Endodermal cell (in vitro differentiated cells): ENCODE data around the gene PLSCR3. TPM values are rescaled to one million over a fixed set of nuclear protein-coding genes. Genes with fewer than 3 reads are reported as not detected.
A peak's percentile ranks its signal among the peaks of the same experiment; 100 is the strongest.

Experiments used
- DNase-seq: peaks from one replicate; pipeline ENCODE4 v3.0.0-alpha.2; 2017
- H3K27ac ChIP-seq: 2 replicates; pipeline ENCODE4 v1.5.1; 2013; ENCODE audit warnings: mild to moderate bottlenecking, low read depth, low read length, moderate library complexity
- H3K27me3 ChIP-seq: 2 replicates; pipeline ENCODE4 v1.6.1; 2013; ENCODE audit warnings: mild to moderate bottlenecking, low read length, moderate library complexity; ENCODE audit not compliant: insufficient read depth, control insufficient read depth, poor library complexity, severe bottlenecking
- H3K36me3 ChIP-seq: 2 replicates; pipeline ENCODE4 v1.7.0; 2013; ENCODE audit warnings: mild to moderate bottlenecking, low read length, moderate library complexity; ENCODE audit not compliant: control insufficient read depth, insufficient read depth
- H3K4me1 ChIP-seq: one replicate; pipeline ENCODE4 v1.7.0; 2013; ENCODE audit warnings: low read length; ENCODE audit not compliant: control insufficient read depth, insufficient read depth
- H3K4me3 ChIP-seq: 2 replicates; pipeline ENCODE4 v1.5.1; 2013; ENCODE audit warnings: mild to moderate bottlenecking, low read length, moderate library complexity
- H3K9ac ChIP-seq: 2 replicates; pipeline ENCODE4 v1.6.1; 2013; ENCODE audit warnings: mild to moderate bottlenecking, low read length, moderate library complexity; ENCODE audit not compliant: poor library complexity, severe bottlenecking; ENCODE audit errors: extremely low read depth
- H3K9me3 ChIP-seq: 2 replicates; pipeline ENCODE4 v1.6.1; 2013; ENCODE audit warnings: mild to moderate bottlenecking, low read length, moderate library complexity; ENCODE audit not compliant: control insufficient read depth
- H3K27ac Mint-ChIP-seq: 2 replicates; pipeline ENCODE4 v1.8.0; 2020; ENCODE audit warnings: mixed read lengths
- H3K27me3 Mint-ChIP-seq: 2 replicates; pipeline ENCODE4 v1.8.0; 2021; ENCODE audit warnings: mild to moderate bottlenecking, mixed read lengths; ENCODE audit not compliant: insufficient read depth
- H3K36me3 Mint-ChIP-seq: 2 replicates; pipeline ENCODE4 v1.8.0; 2020; ENCODE audit warnings: low read depth, mixed read lengths
- H3K4me1 Mint-ChIP-seq: 2 replicates; pipeline ENCODE4 v1.8.0; 2020; ENCODE audit warnings: mixed read lengths
- H3K4me3 Mint-ChIP-seq: 2 replicates; pipeline ENCODE4 v1.8.0; 2020; ENCODE audit warnings: mild to moderate bottlenecking, moderate library complexity, mixed read lengths
- H3K9me3 Mint-ChIP-seq: 2 replicates; pipeline ENCODE4 v1.8.0; 2020; ENCODE audit warnings: mild to moderate bottlenecking, mixed read lengths
- WGBS, 2 experiments: methylation state at CpG; one replicate each; pipeline versions ENCODE4 v1.1.5 to v1.1.7; 2013; ENCODE audit warnings: missing lambda C conversion rate in 2 of 2, mixed read lengths in 1 of 2; ENCODE audit not compliant: insufficient coverage in 1 of 2, insufficient read length in 1 of 2; 5-methylcytosine and 5-hydroxymethylcytosine counted together
- total RNA-seq, 2 donors: library from RNA; stranded (reverse); fragmentation: NEBNext Ultra II Directional in 1 of 2; extraction: Animal tissue kit (Norgen Biotek cat#: 25700) in 1 of 2; gene quantifications; 2 replicates in 1 of 2; 3 replicates in 1 of 2; pipeline ENCODE4 v1.2.1, GENCODE V29; 2021
- TF ChIP-seq, protein P1 (sequence below): fragments of 200-600 bp; sonication (generic); conservative IDR thresholded peaks from 2 replicates; pipeline ENCODE4 v1.5.0; 2021; ENCODE audit warnings: antibody characterized with exemption, mild to moderate bottlenecking

PLSCR3 gene
- total RNA-seq, 2 donors from 2014 or later: 21.0 to 26.2 TPM

DNA sequence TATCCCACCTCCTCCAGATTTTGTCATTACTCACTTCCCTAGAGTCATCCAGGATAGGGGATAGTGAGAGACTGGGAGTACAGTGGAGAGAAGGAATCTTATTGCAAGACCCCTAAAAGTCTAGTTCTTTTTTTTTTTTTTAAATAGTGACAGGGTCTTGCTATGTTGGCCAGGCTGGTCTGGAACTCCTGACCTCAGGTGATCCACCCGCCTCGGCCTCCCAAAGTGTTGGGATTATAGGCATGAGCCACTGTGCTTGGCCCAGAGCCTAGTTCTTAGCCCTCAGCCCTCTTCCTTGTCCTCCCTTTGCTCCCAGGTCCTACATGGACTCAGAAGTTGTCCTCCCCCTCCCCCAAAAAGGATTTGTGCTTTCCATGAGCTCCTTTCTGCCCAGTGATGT lies 47.8 kb upstream of the PLSCR3 start:
- no peaks in the 10 kb centered on the region for H3K4me1 ChIP-seq
- WGBS, 2 experiments: 80 to 93% methylated on average over 2 of the region's 2 CpGs
- no peaks in the 10 kb centered on the region for H3K9me3 Mint-ChIP-seq
- peaks cover 18% of the 10 kb centered on the region for H3K4me1 Mint-ChIP-seq
- no peak for DNase-seq
- peaks cover 43% of the 10 kb centered on the region for H3K27me3 ChIP-seq
- no peak overlapping the region for H3K27ac Mint-ChIP-seq
- no peak overlapping the region for H3K4me3 ChIP-seq
- H3K36me3 ChIP-seq: no peaks in the 10 kb centered on the region
- no peaks in the 10 kb centered on the region for H3K9me3 ChIP-seq
- no peak overlapping the region for H3K4me3 Mint-ChIP-seq
- no peak overlapping the region for H3K27ac ChIP-seq
- TF ChIP-seq, protein P1, sequence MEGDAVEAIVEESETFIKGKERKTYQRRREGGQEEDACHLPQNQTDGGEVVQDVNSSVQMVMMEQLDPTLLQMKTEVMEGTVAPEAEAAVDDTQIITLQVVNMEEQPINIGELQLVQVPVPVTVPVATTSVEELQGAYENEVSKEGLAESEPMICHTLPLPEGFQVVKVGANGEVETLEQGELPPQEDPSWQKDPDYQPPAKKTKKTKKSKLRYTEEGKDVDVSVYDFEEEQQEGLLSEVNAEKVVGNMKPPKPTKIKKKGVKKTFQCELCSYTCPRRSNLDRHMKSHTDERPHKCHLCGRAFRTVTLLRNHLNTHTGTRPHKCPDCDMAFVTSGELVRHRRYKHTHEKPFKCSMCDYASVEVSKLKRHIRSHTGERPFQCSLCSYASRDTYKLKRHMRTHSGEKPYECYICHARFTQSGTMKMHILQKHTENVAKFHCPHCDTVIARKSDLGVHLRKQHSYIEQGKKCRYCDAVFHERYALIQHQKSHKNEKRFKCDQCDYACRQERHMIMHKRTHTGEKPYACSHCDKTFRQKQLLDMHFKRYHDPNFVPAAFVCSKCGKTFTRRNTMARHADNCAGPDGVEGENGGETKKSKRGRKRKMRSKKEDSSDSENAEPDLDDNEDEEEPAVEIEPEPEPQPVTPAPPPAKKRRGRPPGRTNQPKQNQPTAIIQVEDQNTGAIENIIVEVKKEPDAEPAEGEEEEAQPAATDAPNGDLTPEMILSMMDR: no peak
- no peak overlapping the region for H3K9ac ChIP-seq
- peaks cover 83% of the 10 kb centered on the region for H3K27me3 Mint-ChIP-seq
- no peaks in the 10 kb centered on the region for H3K36me3 Mint-ChIP-seq

DNA sequence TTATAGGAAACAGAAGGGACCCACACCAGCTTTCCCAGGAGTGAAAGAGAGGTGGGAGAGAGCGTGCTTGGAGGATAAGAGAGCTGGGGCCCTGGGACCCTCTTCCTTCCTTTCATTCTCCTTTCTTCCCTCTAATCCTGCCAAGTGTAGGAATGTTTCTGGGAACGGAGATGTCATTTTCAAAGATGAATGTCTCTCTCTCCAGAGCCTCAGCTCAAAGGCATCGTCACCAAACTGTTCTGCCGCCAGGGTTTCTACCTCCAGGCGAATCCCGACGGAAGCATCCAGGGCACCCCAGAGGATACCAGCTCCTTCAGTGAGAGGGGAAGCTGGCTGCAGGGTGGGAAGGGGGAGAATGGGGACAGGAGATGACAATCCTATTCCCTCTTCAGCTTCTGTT lies 46.9 kb upstream of the PLSCR3 start:
- H3K27ac ChIP-seq: no peak overlapping the region

DNA sequence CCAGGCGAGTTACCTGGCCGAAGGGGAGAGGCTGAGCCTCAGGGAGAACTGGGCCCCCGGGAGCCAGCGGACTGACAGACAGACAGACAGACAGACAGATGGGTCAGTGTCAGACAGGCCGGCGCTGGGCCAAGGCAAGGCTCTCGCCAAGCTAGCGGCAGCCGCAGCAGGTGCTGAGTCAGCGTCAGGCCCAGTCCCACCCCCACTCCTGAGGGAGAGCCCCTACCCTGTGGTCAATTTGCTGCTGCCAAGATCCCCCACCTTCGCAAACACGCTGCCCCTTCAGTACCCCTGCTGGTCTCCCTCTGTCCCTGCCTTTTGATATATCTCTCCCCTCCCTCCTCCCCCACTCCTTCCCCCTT lies 46.5 kb upstream of the PLSCR3 start:
- peaks cover 84% of the 10 kb centered on the region for H3K27me3 Mint-ChIP-seq
- Histone ChIP-seq H3K4me1 (peaks cover 3% of the 10 kb centered on the region), H3K27me3 (peaks cover 51% of the 10 kb centered on the region), H3K36me3 (no peaks in the 10 kb centered on the region), H3K4me3 (peak overlapping the region; percentile 91), H3K27ac (peak overlapping the region; percentile 96), H3K9me3 (no peaks in the 10 kb centered on the region), H3K9ac (peak overlapping the region; percentile 74)
- peak; percentile 89 for DNase-seq
- TF ChIP-seq, protein P1: peak; percentile 36
- H3K36me3 Mint-ChIP-seq: no peaks in the 10 kb centered on the region
- H3K9me3 Mint-ChIP-seq: no peaks in the 10 kb centered on the region
- peak overlapping the region; percentile 83 for H3K4me3 Mint-ChIP-seq
- WGBS, 2 experiments: 6 to 8% methylated on average over 9 to 12 of the region's 12 CpGs
- H3K4me1 Mint-ChIP-seq: peaks cover 16% of the 10 kb centered on the region
- peak overlapping the region; percentile 87 for H3K27ac Mint-ChIP-seq

More for the DNA sequence above, 46.9 kb upstream of the PLSCR3 start:
- Histone ChIP-seq H3K4me1 (no peaks in the 10 kb centered on the region), H3K27me3 (peaks cover 48% of the 10 kb centered on the region), H3K4me3 (peak overlapping the region; percentile 91), H3K9ac (no peak overlapping the region), H3K36me3 (no peaks in the 10 kb centered on the region), H3K9me3 (no peaks in the 10 kb centered on the region)
- H3K27me3 Mint-ChIP-seq: peaks cover 83% of the 10 kb centered on the region
- 59 to 60% methylated on average over 6 of the region's 7 CpGs for WGBS, 2 experiments
- H3K4me3 Mint-ChIP-seq: peak overlapping the region; percentile 83
- H3K36me3 Mint-ChIP-seq: no peaks in the 10 kb centered on the region
- DNase-seq: peak; percentile 67
- H3K27ac Mint-ChIP-seq: no peak overlapping the region
- H3K4me1 Mint-ChIP-seq: peaks cover 18% of the 10 kb centered on the region
- H3K9me3 Mint-ChIP-seq: no peaks in the 10 kb centered on the region
- TF ChIP-seq, protein P1: no peak
